Kidney (tissue), 14 donors: ENCODE measurements around the gene MTOR. TPM values are rescaled to one million over a fixed set of nuclear protein-coding genes. Genes with fewer than 3 reads are reported as not detected.

Experiments used
- DNase-seq, 5 donors: peaks; one replicate each; pipeline ENCODE4 v3.0.0-alpha.2; 2013 to 2020
- FAIRE-seq: peaks from 2 replicates; lab custom pipeline; 2012; peaks lifted over from hg19 to GRCh38; lab: Jason Lieb, UNC
- H3K27ac ChIP-seq, 2 donors: one replicate each; pipeline ENCODE4 v1.7.0; 2013; ENCODE audit warnings: low read depth in 2 of 2, low read length in 2 of 2, inconsistent platforms in 1 of 2
- H3K27me3 ChIP-seq: one replicate; pipeline ENCODE4 v1.7.1; 2013; ENCODE audit warnings: low read length, inconsistent platforms; ENCODE audit not compliant: control insufficient read depth, insufficient read depth
- H3K36me3 ChIP-seq, 3 donors: one replicate each; pipeline versions ENCODE4 v1.7.0 to v1.7.1; 2013; ENCODE audit warnings: low read length in 3 of 3, control low read depth in 1 of 3, inconsistent platforms in 1 of 3; ENCODE audit not compliant: insufficient read depth in 3 of 3, control insufficient read depth in 2 of 3
- H3K4me1 ChIP-seq, 3 donors: one replicate each; pipeline versions ENCODE4 v1.7.0 to v1.7.1; 2013; ENCODE audit warnings: low read length in 3 of 3, inconsistent platforms in 1 of 3, low read depth in 1 of 3; ENCODE audit not compliant: control insufficient read depth in 2 of 3, insufficient read depth in 2 of 3
- H3K4me3 ChIP-seq, 3 donors: one replicate each; pipeline versions ENCODE4 v1.7.0 to v1.8.1; 2013; ENCODE audit warnings: low read length in 3 of 3, control low read depth in 1 of 3, inconsistent platforms in 1 of 3
- H3K9ac ChIP-seq, 3 donors: one replicate each; pipeline versions ENCODE4 v1.7.0 to v1.7.1; 2013; ENCODE audit warnings: low read length in 3 of 3, control low read depth in 1 of 3, inconsistent platforms in 1 of 3
- H3K9me3 ChIP-seq, 3 donors: one replicate each; pipeline versions ENCODE4 v1.7.0 to v1.7.1; 2013; ENCODE audit warnings: low read length in 3 of 3, control low read depth in 1 of 3, inconsistent platforms in 1 of 3; ENCODE audit not compliant: control insufficient read depth in 2 of 3, insufficient read depth in 1 of 3
- CTCF ChIP-seq: IDR thresholded peaks from 3 replicates; pipeline ENCODE4 v1.5.1; 2012; ENCODE audit warnings: mild to moderate bottlenecking, moderate library complexity, borderline replicate concordance; ENCODE audit not compliant: insufficient read depth; ENCODE audit errors: extremely low read depth
- intact Hi-C: fragments of 100-400 bp; cut with DNase I; formaldehyde crosslinking; loops from one replicate; pipeline ENCODE4 v1.11.1; 2022
- polyA plus RNA-seq: library from polyadenylated mRNA; stranded (reverse); fragments of 350-450 nt; fragmentation: Illumina TruSeq; extraction: RNeasy Lipid Tissue Mini Kit (QIAGEN cat#74804); gene quantifications from one replicate; pipeline ENCODE4 v1.2.3, GENCODE V29; 2014; ENCODE audit warnings: low read depth, low replicate concordance; ENCODE audit not compliant: insufficient read depth
- total RNA-seq: library from RNA; stranded (reverse); fragmentation: NEBNext Ultra II Directional; extraction: Animal tissue kit (Norgen Biotek cat#: 25700); gene quantifications from one replicate; pipeline ENCODE4 v1.2.1, GENCODE V29; 2021
- donor health status: control.
- donor health status: control.
- donor health status: control.
- donor health status: control.
- donor health status: control.
- donor health status: DM: yes; HTN: yes; CAD: no.
- donor health status: Normal renal cell carcinoma (clear cell type).

The MTOR gene
- total and polyA plus RNA-seq, 2 donors from 2014 or later: 16.0 to 36.8 TPM

GRCh38 chr1:11194407-11195176 lies 67.8 kb downstream of the MTOR start:
- H3K27me3 ChIP-seq: no peaks in the 10 kb centered on the region
- intact Hi-C loops: no loop called here
- H3K36me3 ChIP-seq: peaks cover 6 to 35% (median 31%) of the 10 kb centered on the region in 3 donors
- peaks cover 0 to 4% (median 0%) of the 10 kb centered on the region in 3 donors for H3K4me1 ChIP-seq
- no peak overlapping the region for H3K4me3 ChIP-seq
- peak in 2 of 5 donors; percentile 5 to 21 for DNase-seq
- H3K9ac ChIP-seq: no peak overlapping the region
- no peak for FAIRE-seq
- no peaks in the 10 kb centered on the region for H3K9me3 ChIP-seq
- TF ChIP-seq CTCF: no peak
- H3K27ac ChIP-seq: no peak overlapping the region

- Histone ChIP-seq H3K27me3 (no peaks in the 10 kb centered on the region), H3K9me3 (no peaks in the 10 kb centered on the region), H3K9ac (no peak overlapping the region), H3K36me3 (peaks cover 3 to 31% (median 23%) of the 10 kb centered on the region in 3 donors), H3K4me1 (peaks cover 0 to 4% (median 0%) of the 10 kb centered on the region in 3 donors), H3K4me3 (no peak overlapping the region), H3K27ac (no peak overlapping the region)
- DNase-seq: no peak
- intact Hi-C loops: no loop called here
- TF ChIP-seq CTCF: no peak
- FAIRE-seq: no peak
Observed at GRCh38 chr1:11193376-11193775, 69.0 kb downstream of the MTOR start.

- DNase-seq: no peak
- FAIRE-seq: no peak
- Histone ChIP-seq H3K36me3 (peaks cover 3 to 26% (median 19%) of the 10 kb centered on the region in 3 donors), H3K9me3 (no peaks in the 10 kb centered on the region), H3K4me1 (no peaks in the 10 kb centered on the region), H3K4me3 (no peak within 1 kb of the TSS), H3K27me3 (no peaks in the 10 kb centered on the region), H3K9ac (no peak within 1 kb of the TSS), H3K27ac (no peak within 1 kb of the TSS)
- intact Hi-C loops: no loop called here
- TF ChIP-seq CTCF: no peak
Observed at GRCh38 chr1:11188858-11189451, 73.4 kb downstream of the MTOR start, which contains the start of gene ANGPTL7. Gene ANGPTL7 (plus strand): TSS chr1:11189355. CDS start chr1:11189580, 225 bp downstream.
